ENCODE measurements around the gene CXCL9. TPM values are rescaled to one million over a fixed set of nuclear protein-coding genes. Genes with fewer than 3 reads are reported as not detected.
A peak's percentile ranks its signal among the peaks of the same experiment; 100 is the strongest.

Gene CXCL9
- total and polyA plus RNA-seq, 4 donors, result 0.22 to 2.3 (median 1.3) TPM

DNA sequence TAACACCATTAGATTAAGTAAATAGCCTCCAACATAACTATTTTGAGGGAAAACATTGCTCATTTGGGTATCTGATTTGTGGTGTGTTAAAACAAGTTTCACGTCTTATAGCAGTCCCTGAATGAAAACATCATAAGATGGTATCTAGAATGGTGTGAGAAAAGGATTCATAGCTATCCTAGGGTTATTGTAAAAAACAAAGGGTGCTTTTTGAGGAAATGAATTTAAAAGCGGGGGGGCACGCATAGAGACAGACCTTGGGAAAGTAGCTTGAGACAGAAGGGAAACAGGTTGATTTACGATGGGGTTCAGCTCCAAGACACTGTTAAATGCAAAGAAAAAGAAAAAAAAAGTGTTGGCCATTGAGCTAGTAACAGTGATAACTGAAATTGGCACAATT, 16.8 kb upstream of the CXCL9 start:
- H3K4me3 ChIP-seq (ENCODE audit: low read depth in 1 of 3, low read length in 3 of 3), result no peak overlapping the region
- H3K9me3 ChIP-seq (ENCODE audit: control insufficient read depth in 4 of 4, low read length in 3 of 4), result no peaks in the 10 kb centered on the region
- H3K9ac ChIP-seq (ENCODE audit: low read depth in 1 of 2, low read length in 2 of 2), result no peak overlapping the region
- H3K4me1 ChIP-seq (ENCODE audit: control insufficient read depth in 4 of 4, insufficient read depth in 4 of 4, low read length in 3 of 4), result peaks cover 1 to 10% (median 5%) of the 10 kb centered on the region in 4 donors
- no peak for DNase-seq (ENCODE audit: low spot score)
- no peaks in the 10 kb centered on the region for H3K27me3 ChIP-seq (ENCODE audit: control insufficient read depth in 4 of 4, insufficient read depth in 4 of 4, low read length in 3 of 4)
- no peaks in the 10 kb centered on the region for H3K36me3 ChIP-seq (ENCODE audit: control insufficient read depth in 4 of 4, insufficient read depth in 3 of 4, low read depth in 1 of 4, low read length in 3 of 4)
- TF ChIP-seq EGR1 (IDR thresholded peaks at IDR 0.05; ENCODE audit: low read depth in 2 of 2), result no peak
- no peak for TF ChIP-seq FOXA2 (IDR thresholded peaks at IDR 0.05)
- TF ChIP-seq GABPA (IDR thresholded peaks at IDR 0.05 in 1 of 2, conservative IDR thresholded peaks at IDR 0.05 in 1 of 2), result no peak
- TF ChIP-seq JUND (IDR thresholded peaks at IDR 0.05), result no peak
- TF ChIP-seq CTCF (IDR thresholded peaks at IDR 0.05; ENCODE audit: low read depth, low read length, missing input control), result no peak
- TF ChIP-seq FOXA1 (IDR thresholded peaks at IDR 0.05), result no peak
- TF ChIP-seq REST (IDR thresholded peaks at IDR 0.05), result no peak
- no peak for TF ChIP-seq TAF1 (conservative IDR thresholded peaks at IDR 0.05)
- TF ChIP-seq RAD21 (IDR thresholded peaks at IDR 0.05), result no peak
- TF ChIP-seq NR2F2 (IDR thresholded peaks at IDR 0.05), result no peak
- TF ChIP-seq, protein P1, sequence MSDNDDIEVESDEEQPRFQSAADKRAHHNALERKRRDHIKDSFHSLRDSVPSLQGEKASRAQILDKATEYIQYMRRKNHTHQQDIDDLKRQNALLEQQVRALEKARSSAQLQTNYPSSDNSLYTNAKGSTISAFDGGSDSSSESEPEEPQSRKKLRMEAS (IDR thresholded peaks at IDR 0.05), result no peak
- no peak for TF ChIP-seq RXRA (IDR thresholded peaks at IDR 0.05)
- WGBS, result 86% methylated on average over 4 of the region's 4 CpGs
- H3K27ac ChIP-seq (ENCODE audit: low read depth in 1 of 2, low read length in 2 of 2), result no peak overlapping the region

DNA sequence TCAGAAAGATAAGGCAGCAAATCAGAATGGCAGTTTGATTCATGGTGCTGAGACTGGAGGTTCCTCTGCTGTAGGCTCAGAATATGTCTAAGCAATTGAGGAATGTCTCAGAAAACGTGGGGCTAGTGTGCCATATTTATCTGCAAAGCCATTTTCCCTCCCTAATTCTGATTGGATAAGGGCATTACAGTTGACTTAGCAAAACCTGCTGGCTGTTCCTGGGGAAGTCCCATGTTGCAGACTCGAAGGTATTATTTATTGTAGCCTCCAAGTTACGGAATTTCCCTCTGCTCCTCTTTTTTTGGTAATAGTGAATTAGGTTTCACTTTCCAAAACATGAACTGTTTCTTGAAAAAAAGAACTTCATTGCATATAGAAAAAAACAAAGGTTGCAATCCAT, 16.1 kb upstream of the CXCL9 start, which contains the start of gene CXCL10:
CXCL10 (minus strand) TSS at position 109 of the 400 bp plus-strand sequence; CDS start at position 43, 66 bp downstream.
- Histone ChIP-seq H3K36me3 (ENCODE audit: control insufficient read depth in 4 of 4, insufficient read depth in 3 of 4, low read depth in 1 of 4, low read length in 3 of 4) (no peaks in the 10 kb centered on the region), H3K9me3 (ENCODE audit: control insufficient read depth in 4 of 4, low read length in 3 of 4) (no peaks in the 10 kb centered on the region), H3K27ac (ENCODE audit: low read depth in 1 of 2, low read length in 2 of 2) (no peak within 1 kb of the TSS), H3K4me1 (ENCODE audit: control insufficient read depth in 4 of 4, insufficient read depth in 4 of 4, low read length in 3 of 4) (peaks cover 0 to 6% (median 2%) of the 10 kb centered on the region in 4 donors), H3K27me3 (ENCODE audit: control insufficient read depth in 4 of 4, insufficient read depth in 4 of 4, low read length in 3 of 4) (no peaks in the 10 kb centered on the region), H3K4me3 (ENCODE audit: low read depth in 1 of 3, low read length in 3 of 3) (no peak within 1 kb of the TSS), H3K9ac (ENCODE audit: low read depth in 1 of 2, low read length in 2 of 2) (no peak within 1 kb of the TSS)
- WGBS, result 3% methylated on average over 3 of the region's 3 CpGs
- DNase-seq (ENCODE audit: low spot score), result no peak
- TF ChIP-seq SP1 (IDR thresholded peaks at IDR 0.05) (peak; percentile 22), JUND (IDR thresholded peaks at IDR 0.05) (no peak), HNF4A (conservative IDR thresholded peaks at IDR 0.05) (no peak), REST (IDR thresholded peaks at IDR 0.05) (no peak)
